Endothelial cell of umbilical vein (primary cell): ENCODE results near the gene DAAM1. TPM values are rescaled to one million over a fixed set of nuclear protein-coding genes. Genes with fewer than 3 reads are reported as not detected.

Source experiments
- BruUV-seq: library from RNA; stranded (reverse); fragments of 400-500 nt; replicated peaks from 2 replicates; lab custom pipeline; 2021; lab: Mats Ljungman, UMichigan
- CTCF ChIA-PET: fragments of 300-600, 350-600 bp; sonication (Branson Sonifier 250); formaldehyde crosslinking; loops from one replicate; lab custom pipeline; 2021; ENCODE audit warnings: antibody characterized with exemption, inconsistent platforms; lab: Charles Lee
- POLR2A ChIA-PET: fragments of 300-600, 350-600 bp; sonication (Branson Sonifier 250); formaldehyde crosslinking; loops from one replicate; lab custom pipeline; 2021; ENCODE audit warnings: antibody characterized with exemption, inconsistent platforms; lab: Charles Lee
- DNase-seq: peaks from one replicate; pipeline ENCODE4 v3.0.0-alpha.2; 2011; ENCODE audit warnings: low read depth, low spot score
- FAIRE-seq: peaks from 2 replicates; lab custom pipeline; 2011; peaks lifted over from hg19 to GRCh38; lab: Jason Lieb, UNC
- H2AFZ ChIP-seq: 2 replicates; pipeline ENCODE4 v1.6.0; 2012; ENCODE audit warnings: low read depth, low read length, control low read depth, inconsistent platforms
- H3K27ac ChIP-seq: 2 replicates; pipeline ENCODE4 v1.5.1; 2011; ENCODE audit warnings: low read depth, mild to moderate bottlenecking, control low read depth, low read length, moderate library complexity; ENCODE audit not compliant: insufficient read depth
- H3K27me3 ChIP-seq, 2 experiments: 2 replicates each; pipeline versions ENCODE4 v1.6.0 to v1.6.1; 2011; ENCODE audit warnings: low read length in 2 of 2, mixed read lengths in 1 of 2; ENCODE audit not compliant: control insufficient read depth in 2 of 2, insufficient read depth in 2 of 2
- H3K36me3 ChIP-seq, 2 experiments: 2 replicates in 1 of 2; 3 replicates in 1 of 2; pipeline ENCODE4 v1.5.1; 2011; ENCODE audit warnings: low read length in 2 of 2, mild to moderate bottlenecking in 1 of 2, moderate library complexity in 1 of 2; ENCODE audit not compliant: control insufficient read depth in 2 of 2, insufficient read depth in 2 of 2; ENCODE audit errors: extremely low read depth in 1 of 2
- H3K4me1 ChIP-seq: 3 replicates; pipeline ENCODE4 v1.5.1; 2011; ENCODE audit warnings: mild to moderate bottlenecking, low read length; ENCODE audit not compliant: control insufficient read depth, insufficient read depth; ENCODE audit errors: extremely low read depth
- H3K4me2 ChIP-seq: 2 replicates; pipeline ENCODE4 v1.6.1; 2011; ENCODE audit warnings: low read length, control low read depth, mixed read lengths; ENCODE audit not compliant: insufficient read depth
- H3K4me3 ChIP-seq, 3 experiments: fragments of 200-600 bp in 1 of 3; sonication (generic), shearing (Covaris generic) in 1 of 3; replicated peaks in 1 of 3; 2 replicates each; pipeline ENCODE4 v1.5.1; 2011 to 2016; ENCODE audit warnings: control low read depth in 3 of 3, low read length in 3 of 3, mild to moderate bottlenecking in 2 of 3, inconsistent platforms in 1 of 3, low read depth in 1 of 3, moderate library complexity in 1 of 3; ENCODE audit not compliant: insufficient read depth in 1 of 3
- H3K79me2 ChIP-seq: 2 replicates; pipeline ENCODE4 v1.6.0; 2012; ENCODE audit warnings: low read length, inconsistent platforms; ENCODE audit not compliant: control insufficient read depth, insufficient read depth
- H3K9ac ChIP-seq: replicated peaks from 2 replicates; pipeline ENCODE3; 2011; ENCODE audit warnings: low read length, control low read depth; ENCODE audit not compliant: insufficient read depth; ENCODE audit errors: extremely low read depth
- H3K9me1 ChIP-seq: replicated peaks from 3 replicates; pipeline ENCODE4 v1.6.0; 2011; ENCODE audit warnings: mild to moderate bottlenecking, low read length; ENCODE audit not compliant: control insufficient read depth, insufficient read depth; ENCODE audit errors: extremely low read depth
- H3K9me3 ChIP-seq: replicated peaks from 2 replicates; pipeline ENCODE4 v1.5.1; 2012; ENCODE audit warnings: low read length, inconsistent platforms; ENCODE audit not compliant: control insufficient read depth, insufficient read depth
- H4K20me1 ChIP-seq: replicated peaks from 2 replicates; pipeline ENCODE3; 2011; ENCODE audit warnings: mild to moderate bottlenecking, low read length; ENCODE audit not compliant: control insufficient read depth, insufficient read depth; ENCODE audit errors: extremely low read depth
- EZH2 ChIP-seq: IDR thresholded peaks from 2 replicates; pipeline ENCODE4 v1.6.1; 2012; ENCODE audit warnings: borderline replicate concordance, low read depth, mild to moderate bottlenecking, moderate library complexity, low read length, inconsistent platforms; ENCODE audit not compliant: severe bottlenecking
- FOS ChIP-seq: IDR thresholded peaks from 2 replicates; pipeline ENCODE4 v1.6.1; 2011; ENCODE audit warnings: mild to moderate bottlenecking, low read length, moderate library complexity, borderline replicate concordance; ENCODE audit not compliant: insufficient read depth
- GATA2 ChIP-seq: IDR thresholded peaks from 2 replicates; pipeline ENCODE4 v1.7.0; 2011; ENCODE audit warnings: low read depth, mild to moderate bottlenecking, moderate library complexity, mixed read lengths, low read length; ENCODE audit not compliant: insufficient read length, insufficient read depth
- JUN ChIP-seq: IDR thresholded peaks from 2 replicates; pipeline ENCODE4 v1.6.1; 2011; ENCODE audit warnings: borderline replicate concordance, low read depth; ENCODE audit not compliant: insufficient read length, insufficient read depth
- MAX ChIP-seq: IDR thresholded peaks from 2 replicates; pipeline ENCODE4 v1.6.1; 2011; ENCODE audit not compliant: insufficient read depth, insufficient read length
- MYC ChIP-seq: IDR thresholded peaks from one replicate; pipeline ENCODE4 v1.6.1; 2011; ENCODE audit warnings: mild to moderate bottlenecking, low read depth, low read length
- POLR2A ChIP-seq: IDR thresholded peaks from 2 replicates; pipeline ENCODE4 v1.6.1; 2012; ENCODE audit warnings: low read depth, mild to moderate bottlenecking, control low read depth, low read length
- POLR2AphosphoS5 ChIP-seq: IDR thresholded peaks from 2 replicates; pipeline ENCODE4 v1.6.1; 2012; ENCODE audit warnings: low read depth, mild to moderate bottlenecking, control low read depth, low read length, moderate library complexity; ENCODE audit not compliant: insufficient read depth
- dilution Hi-C: fragments of 300-500 bp; cut with MboI; formaldehyde crosslinking; loops from one replicate; pipeline ENCODE4 v1.15.0; 2019; ENCODE audit warnings: low sequenced_read_pairs; ENCODE audit not compliant: extremely low pct_ligation_motif_present
- intact Hi-C: fragments of 100-400 bp; cut with micrococcal nuclease; formaldehyde crosslinking; loops from one replicate; pipeline ENCODE4 v1.10.0; 2022
- polyA plus RNA-seq, 4 experiments: library from polyadenylated mRNA; depleted of rRNA in 3 of 4; stranded (reverse) in 3 of 4; unstranded in 1 of 4; fragments of >200 nt; gene quantifications; 2 replicates each; pipeline versions ENCODE4 v1.2.1 to v1.2.3, GENCODE V29; 2011 to 2012; ENCODE audit warnings: missing spikeins in 1 of 4
- total RNA-seq: library from RNA; stranded (reverse); gene quantifications from 2 replicates; pipeline ENCODE4 v1.2.3, GENCODE V29; 2021
- TF ChIP-seq, protein P1 (sequence below), 2 donors: IDR thresholded peaks; 1 replicate in 1 of 2; 2 replicates in 1 of 2; pipeline ENCODE4 v1.5.1; 2011; ENCODE audit warnings: low read length in 2 of 2, mild to moderate bottlenecking in 2 of 2, moderate library complexity in 2 of 2, control low read depth in 1 of 2, inconsistent platforms in 1 of 2, low read depth in 1 of 2; ENCODE audit not compliant: insufficient read depth in 1 of 2; ENCODE audit errors: extremely low read depth in 1 of 2

Gene DAAM1
- total and polyA plus RNA-seq, 2 donors (not counting 3 experiments of a cell fraction or from before 2014, with no cell fraction given), result 10.2 to 25.3 TPM

DNA sequence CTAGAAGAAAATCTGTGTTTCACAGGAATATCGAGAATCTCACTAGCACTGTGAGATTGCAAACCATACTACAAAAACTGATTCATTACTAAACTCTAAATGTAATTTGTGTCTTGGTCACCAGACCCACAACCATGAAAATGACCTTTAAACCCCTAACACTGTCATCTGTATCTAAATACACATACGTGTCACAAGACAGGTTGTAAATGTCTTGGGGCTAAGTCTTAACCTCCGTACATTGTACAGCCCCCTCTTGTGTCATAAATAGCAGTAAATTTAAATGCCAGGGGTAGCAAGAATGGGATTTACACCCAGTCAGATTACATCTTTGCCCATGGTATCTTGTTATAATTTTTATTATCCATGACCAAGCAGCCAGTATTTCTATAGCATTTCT lies 159.4 kb downstream of the DAAM1 start:
- DNase-seq (no peak), FAIRE-seq (no peak)
- no peak overlapping the region for H3K27ac ChIP-seq
- peaks cover 6% of the 10 kb centered on the region for H3K4me1 ChIP-seq
- no peaks in the 10 kb centered on the region for H3K27me3 ChIP-seq
- dilution Hi-C loops (no loop called here), intact Hi-C loops (no loop called here)
- no peaks in the 10 kb centered on the region for H4K20me1 ChIP-seq
- no peak overlapping the region for H3K4me3 ChIP-seq
- no peak overlapping the region for H3K4me2 ChIP-seq
- no peak overlapping the region for H3K9ac ChIP-seq
- no peak for TF ChIP-seq POLR2A
- no peak for TF ChIP-seq MAX
- TF ChIP-seq JUN, result no peak
- TF ChIP-seq, protein P1, sequence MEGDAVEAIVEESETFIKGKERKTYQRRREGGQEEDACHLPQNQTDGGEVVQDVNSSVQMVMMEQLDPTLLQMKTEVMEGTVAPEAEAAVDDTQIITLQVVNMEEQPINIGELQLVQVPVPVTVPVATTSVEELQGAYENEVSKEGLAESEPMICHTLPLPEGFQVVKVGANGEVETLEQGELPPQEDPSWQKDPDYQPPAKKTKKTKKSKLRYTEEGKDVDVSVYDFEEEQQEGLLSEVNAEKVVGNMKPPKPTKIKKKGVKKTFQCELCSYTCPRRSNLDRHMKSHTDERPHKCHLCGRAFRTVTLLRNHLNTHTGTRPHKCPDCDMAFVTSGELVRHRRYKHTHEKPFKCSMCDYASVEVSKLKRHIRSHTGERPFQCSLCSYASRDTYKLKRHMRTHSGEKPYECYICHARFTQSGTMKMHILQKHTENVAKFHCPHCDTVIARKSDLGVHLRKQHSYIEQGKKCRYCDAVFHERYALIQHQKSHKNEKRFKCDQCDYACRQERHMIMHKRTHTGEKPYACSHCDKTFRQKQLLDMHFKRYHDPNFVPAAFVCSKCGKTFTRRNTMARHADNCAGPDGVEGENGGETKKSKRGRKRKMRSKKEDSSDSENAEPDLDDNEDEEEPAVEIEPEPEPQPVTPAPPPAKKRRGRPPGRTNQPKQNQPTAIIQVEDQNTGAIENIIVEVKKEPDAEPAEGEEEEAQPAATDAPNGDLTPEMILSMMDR (IDR thresholded peaks at IDR 0.05; ENCODE audit: extremely low read depth in 1 of 2, insufficient read depth in 1 of 2, low read depth in 1 of 2, low read length in 2 of 2), result no peak
- TF ChIP-seq EZH2, result no peak
- no peak for TF ChIP-seq MYC
- no peak for TF ChIP-seq POLR2AphosphoS5
- no peak for TF ChIP-seq FOS
- TF ChIP-seq GATA2, result no peak
- H2AFZ ChIP-seq, result no peak overlapping the region
- no peaks in the 10 kb centered on the region for H3K9me1 ChIP-seq
- H3K9me3 ChIP-seq, result no peaks in the 10 kb centered on the region
- POLR2A ChIA-PET, result no interaction called here
- CTCF ChIA-PET, result no interaction called here
- no TSS peak for BruUV-seq
- no peaks in the 10 kb centered on the region for H3K79me2 ChIP-seq
- H3K36me3 ChIP-seq, result peaks cover 2 to 7% of the 10 kb centered on the region in 2 experiments
